Skeletal muscle satellite cell (primary cell): ENCODE data around the gene ZSCAN1.

ENCODE experiments used
- H3K27me3 ChIP-seq: 2 replicates; pipeline ENCODE4 v1.7.0; 2013; ENCODE audit warnings: low read length; ENCODE audit not compliant: control insufficient read depth, insufficient read depth
- H3K36me3 ChIP-seq: 2 replicates; pipeline ENCODE4 v1.7.0; 2013; ENCODE audit warnings: mild to moderate bottlenecking, control low read depth, low read length; ENCODE audit not compliant: insufficient read depth
- H3K4me1 ChIP-seq: 2 replicates; pipeline ENCODE4 v1.7.0; 2013; ENCODE audit warnings: low read length; ENCODE audit not compliant: control insufficient read depth, insufficient read depth
- H3K4me2 ChIP-seq: 2 replicates; pipeline ENCODE4 v1.7.0; 2013; ENCODE audit warnings: mild to moderate bottlenecking, low read length
- H3K4me3 ChIP-seq: 2 replicates; pipeline ENCODE4 v1.7.0; 2013; ENCODE audit warnings: low read length
- H3K9ac ChIP-seq: 2 replicates; pipeline ENCODE4 v1.7.0; 2013; ENCODE audit warnings: mild to moderate bottlenecking, low read depth, low read length, moderate library complexity
- H3K9me3 ChIP-seq: replicated peaks from 2 replicates; pipeline ENCODE4 v1.7.0; 2013; ENCODE audit warnings: mild to moderate bottlenecking, control low read depth, low read length

ZSCAN1 gene

DNA sequence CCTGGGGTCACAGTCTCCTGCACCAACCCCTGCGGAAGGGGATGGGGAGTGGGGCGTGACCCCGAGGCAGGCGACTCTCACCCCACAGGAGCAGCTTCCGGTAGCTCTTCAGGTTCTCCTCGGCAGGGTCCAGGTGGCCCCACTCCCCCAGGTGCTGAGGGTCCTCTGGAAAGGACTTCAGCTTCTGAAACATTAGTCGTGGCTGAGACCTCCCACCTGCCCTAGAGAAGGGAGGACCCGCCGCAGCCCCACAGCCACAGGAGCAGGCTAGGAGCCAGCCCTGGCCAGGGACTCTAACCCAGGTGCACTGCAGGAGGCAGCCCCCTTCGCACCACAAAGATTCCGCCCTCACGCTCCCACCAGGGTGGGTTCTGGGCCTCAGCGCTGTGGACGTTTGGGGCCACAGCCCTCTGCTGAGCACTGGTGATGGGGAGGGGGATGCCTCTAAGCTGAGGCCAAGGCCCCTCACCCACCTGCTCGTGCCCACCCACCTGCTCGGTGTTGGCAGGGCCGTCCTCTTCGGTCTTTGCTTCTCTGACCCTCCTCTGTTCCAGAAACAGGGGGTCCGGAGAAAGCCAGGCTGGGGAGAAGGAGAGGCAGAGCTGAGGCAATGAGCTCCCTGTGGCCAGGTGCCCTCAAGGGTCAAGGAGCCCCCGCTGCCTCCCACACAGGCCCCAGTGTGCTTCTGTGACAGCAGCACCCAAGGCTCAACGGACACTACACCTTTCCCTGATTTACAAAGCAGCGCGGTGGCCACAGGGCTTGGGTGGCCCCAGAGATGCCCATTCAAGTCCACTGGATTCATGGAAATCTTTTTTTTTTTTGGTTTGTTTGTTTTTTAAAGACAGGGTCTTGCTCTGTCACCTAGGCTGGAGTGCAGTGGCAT, 53.2 kb downstream of the ZSCAN1 start:
- Histone ChIP-seq H3K9me3 (peaks cover 6% of the 10 kb centered on the region), H3K4me2 (no peak overlapping the region), H3K4me1 (no peaks in the 10 kb centered on the region), H3K4me3 (no peak overlapping the region), H3K9ac (no peak overlapping the region), H3K36me3 (peaks cover 16% of the 10 kb centered on the region), H3K27me3 (no peaks in the 10 kb centered on the region)

DNA sequence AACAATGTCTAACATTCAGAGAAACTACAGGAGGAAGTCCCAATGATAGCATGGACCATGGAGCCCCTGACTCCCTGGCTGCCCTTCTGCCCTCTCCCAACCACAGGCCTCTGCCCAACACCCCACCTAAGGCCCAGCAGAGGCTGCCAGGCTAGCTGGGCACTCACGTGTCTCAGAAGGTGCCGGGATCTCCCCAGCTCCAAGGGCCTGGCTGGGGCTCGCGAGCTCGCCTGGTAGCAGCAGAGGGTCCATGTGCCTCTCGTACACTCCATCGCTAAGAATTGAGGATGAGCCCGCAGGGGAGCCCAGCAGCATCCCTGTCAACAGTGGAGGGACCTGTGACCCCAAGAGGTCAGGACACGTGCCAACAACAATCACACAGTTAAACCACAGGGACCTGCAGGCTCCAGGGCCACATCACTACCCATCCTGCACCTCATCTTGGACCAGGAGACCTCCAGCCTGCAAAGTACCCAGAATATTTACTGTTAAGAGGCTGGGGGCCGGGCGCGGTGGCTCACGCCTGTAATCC, 54.8 kb downstream of the ZSCAN1 start:
- Histone ChIP-seq H3K4me1 (no peaks in the 10 kb centered on the region), H3K4me3 (no peak overlapping the region), H3K36me3 (peaks cover 16% of the 10 kb centered on the region), H3K9ac (no peak overlapping the region), H3K4me2 (no peak overlapping the region), H3K9me3 (peaks cover 10% of the 10 kb centered on the region), H3K27me3 (no peaks in the 10 kb centered on the region)

DNA sequence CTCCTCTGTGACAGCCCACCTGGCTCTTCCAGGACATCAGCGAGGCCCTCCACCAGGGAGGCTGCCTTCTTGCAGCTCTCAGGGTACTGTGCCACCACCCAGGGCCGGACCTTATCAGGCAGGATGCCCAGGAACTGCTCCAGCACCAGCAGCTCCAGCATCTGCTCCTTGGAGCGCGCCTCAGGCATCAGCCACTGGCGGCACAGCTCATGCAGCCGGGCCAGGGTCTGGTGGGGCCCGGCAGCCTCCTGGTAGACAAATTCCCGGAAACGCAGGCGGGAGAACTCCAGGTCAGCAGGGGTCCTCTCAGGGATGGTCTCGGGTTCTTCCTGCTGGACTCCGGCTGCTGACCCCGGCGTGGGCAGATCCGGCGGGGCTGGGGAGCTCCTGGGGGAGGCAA, 56.0 kb downstream of the ZSCAN1 start:
- Histone ChIP-seq H3K9ac (no peak overlapping the region), H3K4me3 (no peak overlapping the region), H3K9me3 (peaks cover 10% of the 10 kb centered on the region), H3K36me3 (peaks cover 10% of the 10 kb centered on the region), H3K4me2 (no peak overlapping the region), H3K27me3 (no peaks in the 10 kb centered on the region), H3K4me1 (no peaks in the 10 kb centered on the region)

DNA sequence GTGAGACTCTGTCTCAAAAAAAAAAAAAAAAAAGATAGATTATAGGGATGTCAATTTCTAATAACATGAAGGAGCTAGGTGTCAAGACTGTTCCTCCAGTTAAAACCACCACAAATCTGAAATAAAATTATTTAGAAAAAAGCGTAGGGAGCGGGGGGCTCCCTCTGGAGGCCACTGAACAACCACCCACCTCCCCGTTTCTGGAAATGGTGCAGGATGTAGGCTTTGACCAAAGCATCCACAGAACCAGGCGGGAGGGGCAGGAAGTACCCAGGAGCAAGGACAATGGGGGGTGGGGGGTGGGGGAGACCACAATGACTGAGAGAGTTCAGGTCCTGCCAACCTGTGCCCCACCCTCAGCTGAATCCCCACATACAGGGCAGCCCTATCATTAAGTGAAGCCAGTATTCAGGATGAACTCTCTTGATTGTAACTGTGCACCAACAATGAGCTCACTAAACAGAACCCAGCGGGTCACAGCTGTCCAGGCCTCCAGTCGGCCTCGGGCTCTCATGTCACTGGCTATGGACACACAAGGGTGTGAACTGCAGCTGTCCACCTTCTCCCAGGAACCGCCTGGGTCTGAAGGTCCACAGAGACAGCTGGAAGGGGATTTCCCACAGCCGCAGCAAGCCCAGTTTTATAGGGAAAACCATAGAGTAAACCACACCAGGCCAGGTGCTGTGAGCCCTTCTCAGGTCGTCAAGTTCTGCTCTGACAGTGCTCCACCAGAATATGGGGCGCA, 57.6 kb downstream of the ZSCAN1 start:
- no peak overlapping the region for H3K4me3 ChIP-seq
- H3K9me3 ChIP-seq: peaks cover 23% of the 10 kb centered on the region
- no peaks in the 10 kb centered on the region for H3K27me3 ChIP-seq
- no peak overlapping the region for H3K4me2 ChIP-seq
- no peak overlapping the region for H3K9ac ChIP-seq
- H3K36me3 ChIP-seq: peaks cover 8% of the 10 kb centered on the region
- no peaks in the 10 kb centered on the region for H3K4me1 ChIP-seq

DNA sequence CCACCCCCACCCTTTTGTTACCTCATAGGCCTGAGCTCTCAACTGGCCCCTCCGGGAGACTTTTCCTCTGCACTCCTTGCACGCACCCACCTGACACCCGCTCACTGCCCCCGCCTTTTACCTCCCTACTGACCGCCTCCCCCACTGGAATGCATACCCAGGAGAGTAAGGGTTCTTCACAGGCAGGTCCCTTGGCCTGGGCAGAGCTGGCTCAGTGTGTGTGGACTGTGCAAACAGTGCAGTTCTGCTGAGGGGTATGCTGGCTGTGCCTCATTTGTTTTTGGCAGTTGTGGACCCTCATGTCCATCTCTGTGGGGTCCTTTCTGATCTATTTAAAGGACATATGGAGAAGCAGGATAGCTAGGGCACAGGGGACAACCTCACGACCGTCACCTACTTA, 59.2 kb downstream of the ZSCAN1 start:
- no peak overlapping the region for H3K4me3 ChIP-seq
- H3K4me2 ChIP-seq: no peak overlapping the region
- H3K9ac ChIP-seq: no peak overlapping the region
- H3K4me1 ChIP-seq: no peaks in the 10 kb centered on the region
- peaks cover 5% of the 10 kb centered on the region for H3K36me3 ChIP-seq
- peaks cover 23% of the 10 kb centered on the region for H3K9me3 ChIP-seq
- no peaks in the 10 kb centered on the region for H3K27me3 ChIP-seq

DNA sequence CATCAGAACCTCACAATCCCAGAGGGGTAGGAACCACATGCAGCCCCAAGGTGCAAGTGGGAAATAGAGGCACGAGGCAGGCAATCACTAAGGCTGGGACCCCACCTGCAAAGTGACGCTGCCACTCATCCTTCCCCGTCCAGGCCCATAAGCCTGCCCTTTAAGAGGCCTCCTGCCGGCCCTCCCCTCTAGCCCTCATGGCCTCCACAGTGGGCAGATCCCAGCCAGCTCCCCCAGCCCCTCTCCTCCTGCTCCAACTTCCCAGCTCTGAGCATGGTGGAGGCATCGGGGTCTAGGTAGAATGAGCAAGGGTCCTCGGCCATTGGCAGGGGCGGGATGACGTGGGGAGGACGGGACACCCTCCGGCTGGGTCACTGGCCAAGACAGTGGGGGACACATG, 61.5 kb downstream of the ZSCAN1 start:
- H3K9ac ChIP-seq: no peak overlapping the region
- no peaks in the 10 kb centered on the region for H3K27me3 ChIP-seq
- H3K9me3 ChIP-seq: peaks cover 29% of the 10 kb centered on the region
- peaks cover 4% of the 10 kb centered on the region for H3K36me3 ChIP-seq
- H3K4me1 ChIP-seq: no peaks in the 10 kb centered on the region
- H3K4me3 ChIP-seq: no peak overlapping the region
- no peak overlapping the region for H3K4me2 ChIP-seq

DNA sequence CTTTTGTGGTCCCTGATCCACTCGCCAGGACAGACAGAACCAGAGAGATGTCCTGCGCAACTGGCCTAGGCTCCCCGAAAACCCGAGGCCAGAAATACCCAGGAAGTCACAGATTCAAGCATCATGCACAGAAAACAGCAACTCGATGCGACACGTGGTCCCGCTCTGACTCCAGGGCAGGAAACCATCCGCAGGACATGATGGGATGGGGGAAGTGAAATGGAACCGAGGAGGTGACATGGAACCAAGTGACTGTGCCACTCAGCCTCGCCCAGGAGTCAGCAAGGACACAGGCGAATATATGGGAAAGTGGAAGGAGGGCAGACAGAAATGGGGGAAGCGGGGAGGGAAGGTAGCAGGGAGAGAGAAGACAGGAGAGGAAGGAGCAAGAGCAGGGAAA, 63.1 kb downstream of the ZSCAN1 start:
- H3K4me2 ChIP-seq: peak overlapping the region; percentile 79
- H3K4me1 ChIP-seq: no peaks in the 10 kb centered on the region
- no peak overlapping the region for H3K9ac ChIP-seq
- H3K4me3 ChIP-seq: peak overlapping the region; percentile 97
- H3K36me3 ChIP-seq: peaks cover 4% of the 10 kb centered on the region
- no peaks in the 10 kb centered on the region for H3K27me3 ChIP-seq
- H3K9me3 ChIP-seq: peaks cover 25% of the 10 kb centered on the region

DNA sequence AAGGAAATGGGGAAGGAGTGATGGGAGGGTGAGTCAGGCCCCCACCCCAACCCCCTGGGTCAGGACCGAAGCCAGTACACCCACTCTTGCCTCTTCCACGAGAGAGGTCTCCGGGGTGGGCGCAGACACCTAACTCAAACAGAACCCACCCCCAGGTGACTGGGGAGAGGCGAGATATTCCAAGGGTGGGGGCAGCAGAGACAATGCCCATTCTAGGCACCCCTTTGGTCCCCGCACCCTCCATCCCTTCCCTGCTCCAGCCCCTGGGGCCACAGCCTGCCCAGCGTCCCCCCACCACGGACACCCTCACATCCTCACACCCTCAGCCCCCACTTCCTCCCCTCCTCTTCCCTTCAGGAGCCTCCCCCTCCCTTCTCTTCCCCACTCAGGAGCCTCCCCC, 63.5 kb downstream of the ZSCAN1 start:
- H3K27me3 ChIP-seq: no peaks in the 10 kb centered on the region
- H3K4me1 ChIP-seq: no peaks in the 10 kb centered on the region
- H3K9me3 ChIP-seq: peaks cover 25% of the 10 kb centered on the region
- H3K9ac ChIP-seq: no peak overlapping the region
- H3K4me2 ChIP-seq: peak overlapping the region; percentile 79
- peaks cover 4% of the 10 kb centered on the region for H3K36me3 ChIP-seq
- H3K4me3 ChIP-seq: peak overlapping the region; percentile 97

DNA sequence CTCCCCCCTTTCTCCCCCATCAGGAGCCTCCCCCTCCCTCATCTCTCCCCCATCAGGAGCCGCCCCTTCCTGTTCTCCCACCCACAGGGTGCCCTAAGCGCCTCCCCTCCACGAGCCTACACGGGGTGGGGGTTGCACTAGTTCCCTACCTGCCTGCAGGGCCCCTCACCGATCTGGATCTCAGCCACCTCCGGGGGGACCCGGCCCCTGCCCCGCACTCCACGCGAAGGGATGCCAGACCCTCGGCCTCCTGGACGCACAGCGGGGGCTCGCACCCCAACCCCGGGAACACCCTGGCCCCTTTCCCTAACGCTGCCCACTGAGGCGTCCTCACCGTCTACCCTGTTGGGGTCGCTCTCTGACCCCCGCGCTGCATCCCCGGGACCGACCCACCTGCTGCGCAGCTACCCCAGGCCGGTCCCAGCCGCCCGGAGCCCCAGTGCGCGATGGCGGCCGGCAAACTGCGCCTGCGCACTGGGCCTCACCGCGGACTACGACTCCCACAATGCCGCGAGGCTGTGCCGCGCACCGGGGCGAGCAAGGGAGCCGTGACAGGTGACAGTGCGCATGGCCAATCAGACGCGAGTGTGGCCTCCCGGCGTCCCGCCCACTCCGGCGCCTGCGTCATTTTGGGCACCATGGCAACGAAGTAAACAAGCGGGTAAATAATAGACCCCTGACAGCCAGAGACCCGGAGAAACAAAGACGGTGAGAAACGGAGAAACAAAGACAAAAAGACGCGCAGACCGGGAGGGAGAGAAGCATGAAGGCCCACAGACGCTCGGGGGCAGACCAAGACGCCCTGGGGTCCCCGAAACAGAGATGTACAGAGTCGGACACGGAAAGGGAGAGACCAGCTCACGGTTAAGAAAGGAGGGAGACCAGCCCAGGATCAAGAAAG, 64.2 kb downstream of the ZSCAN1 start, which contains the start of gene ZSCAN18:
TSS of gene ZSCAN18 (minus strand) at position 451 of the 901 bp plus-strand sequence. CDS start 7,964 bp downstream, outside the sequence.
- Histone ChIP-seq H3K36me3 (peaks cover 4% of the 10 kb centered on the region), H3K27me3 (no peaks in the 10 kb centered on the region), H3K4me3 (peak within 1 kb of the TSS; percentile 97), H3K9me3 (peaks cover 24% of the 10 kb centered on the region), H3K9ac (peak within 1 kb of the TSS; percentile 99), H3K4me2 (peak within 1 kb of the TSS; percentile 85), H3K4me1 (no peaks in the 10 kb centered on the region)

DNA sequence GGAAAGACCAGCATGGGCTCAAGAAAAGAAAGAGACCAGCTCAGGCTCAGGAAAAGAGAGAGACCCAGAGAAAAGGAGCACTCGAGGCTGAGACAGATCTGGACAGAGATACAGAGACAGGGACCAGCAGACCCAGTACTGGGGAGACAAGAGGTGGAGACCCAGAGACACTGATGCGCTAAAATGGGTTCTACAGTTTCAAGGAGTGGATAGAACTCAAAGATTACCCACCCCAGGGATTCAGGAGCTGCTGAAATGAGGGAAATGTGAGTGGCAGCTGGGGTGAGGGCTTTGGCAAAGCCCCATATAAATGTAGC, 64.8 kb downstream of the ZSCAN1 start:
- Histone ChIP-seq H3K4me1 (no peaks in the 10 kb centered on the region), H3K9me3 (peaks cover 24% of the 10 kb centered on the region), H3K36me3 (peaks cover 4% of the 10 kb centered on the region), H3K4me2 (peak overlapping the region; percentile 85), H3K4me3 (peak overlapping the region; percentile 97), H3K9ac (peak overlapping the region; percentile 99), H3K27me3 (no peaks in the 10 kb centered on the region)
